HepG2 (cell line): Measurements from ENCODE around the gene JAKMIP3. TPM values are rescaled to one million over a fixed set of nuclear protein-coding genes. Genes with fewer than 3 reads are reported as not detected.

Experiments
- ATAC-seq: fragments of 200-7000 bp; cut with Tn5 transposase; 3 replicates; pipeline ENCODE4 v1.9.1; 2020; ENCODE audit warnings: mild to moderate bottlenecking, moderate library complexity
- BruUV-seq: library from RNA; stranded (reverse); fragments of 400-500 nt; replicated peaks from 2 replicates; lab custom pipeline; 2021; lab: Mats Ljungman, UMichigan
- CTCF ChIA-PET: fragments of 300-600 bp; formaldehyde crosslinking; extraction: SDS; loops from one replicate; lab custom pipeline; 2021; ENCODE audit warnings: low total read pairs, inconsistent platforms, low intra/inter-chr PET ratio; lab: Yijun Ruan, JAX
- POLR2A ChIA-PET: fragments of 350-600 bp; sonication (Branson Sonifier 250); formaldehyde crosslinking; loops from one replicate; lab custom pipeline; 2020; ENCODE audit warnings: antibody characterized with exemption, inconsistent platforms; lab: Yijun Ruan, JAX
- DNase-seq: peaks from one replicate; pipeline ENCODE4 v3.0.0-alpha.2; 2015; ENCODE audit warnings: low spot score
- FAIRE-seq: peaks from 3 replicates; lab custom pipeline; 2011; peaks lifted over from hg19 to GRCh38; lab: Jason Lieb, UNC
- H2AFZ ChIP-seq: one replicate; pipeline ENCODE4 v1.6.1; 2011; ENCODE audit warnings: low read length, inconsistent platforms
- H3K27ac ChIP-seq: fragments of 300-600 bp; 3 replicates; pipeline ENCODE4 v1.8.0; 2011; ENCODE audit warnings: mixed run types, mild to moderate bottlenecking, mixed read lengths, low read length, inconsistent platforms; ENCODE audit not compliant: insufficient read depth; ENCODE audit errors: extremely low read length
- H3K27me3 ChIP-seq, 2 experiments: fragments of 200-600 bp in 1 of 2; 2 replicates in 1 of 2; 3 replicates in 1 of 2; pipeline versions ENCODE4 v1.6.0 to v1.8.0; 2011; ENCODE audit warnings: low read length in 2 of 2, mild to moderate bottlenecking in 2 of 2, moderate library complexity in 2 of 2, inconsistent platforms in 1 of 2; ENCODE audit not compliant: insufficient read depth in 2 of 2, control insufficient read depth in 1 of 2
- H3K36me3 ChIP-seq, 2 experiments: fragments of 200-600 bp in 1 of 2; replicated peaks in 1 of 2; 2 replicates in 1 of 2; 3 replicates in 1 of 2; pipeline versions ENCODE4 v1.5.1 to v1.8.0; 2011; ENCODE audit warnings: low read length in 2 of 2, inconsistent platforms in 1 of 2; ENCODE audit not compliant: insufficient read depth in 2 of 2, control insufficient read depth in 1 of 2
- H3K4me1 ChIP-seq: 2 replicates; pipeline ENCODE4 v1.5.1; 2012; ENCODE audit warnings: low read length, inconsistent platforms; ENCODE audit not compliant: insufficient read depth
- H3K4me2 ChIP-seq: 2 replicates; pipeline ENCODE4 v1.6.0; 2011; ENCODE audit warnings: low read depth, low read length, inconsistent platforms
- H3K4me3 ChIP-seq, 3 experiments: fragments of 200-600 bp in 1 of 3; sonication (generic), shearing (Covaris generic) in 1 of 3; replicated peaks in 1 of 3; 2 replicates each; pipeline ENCODE4 v1.5.1; 2011 to 2016; ENCODE audit warnings: low read length in 3 of 3, inconsistent platforms in 2 of 3, low read depth in 2 of 3, mild to moderate bottlenecking in 2 of 3, control low read depth in 1 of 3, mixed read lengths in 1 of 3; ENCODE audit not compliant: insufficient read depth in 1 of 3
- H3K79me2 ChIP-seq: one replicate; pipeline ENCODE4 v1.6.1; 2011; ENCODE audit warnings: low read length, inconsistent platforms; ENCODE audit not compliant: insufficient read depth
- H3K9ac ChIP-seq: 2 replicates; pipeline ENCODE4 v1.6.0; 2011; ENCODE audit warnings: mild to moderate bottlenecking, low read depth, low read length, inconsistent platforms; ENCODE audit not compliant: insufficient read depth
- H3K9me3 ChIP-seq: 2 replicates; pipeline ENCODE4 v1.5.1; 2012; ENCODE audit warnings: mild to moderate bottlenecking, low read length
- H4K20me1 ChIP-seq: 2 replicates; pipeline ENCODE4 v1.6.0; 2011; ENCODE audit warnings: inconsistent platforms, mild to moderate bottlenecking, low read length, moderate library complexity; ENCODE audit not compliant: insufficient read depth
- DNMT3B ChIP-seq: conservative IDR thresholded peaks from 2 replicates; pipeline ENCODE4 v1.6.1; 2016; ENCODE audit warnings: missing biosample characterization, control low read depth
- EP300 ChIP-seq, 3 experiments: sonication (generic) in 1 of 3; formaldehyde crosslinking in 1 of 3; IDR thresholded peaks; 2 replicates each; pipeline versions ENCODE4 v1.5.1 to v1.6.1; 2011 to 2020; ENCODE audit warnings: low read depth in 2 of 3, low read length in 2 of 3, borderline replicate concordance in 1 of 3, improper control_type of control experiment in 1 of 3, mild to moderate bottlenecking in 1 of 3, missing genetic modification reagents in 1 of 3, moderate library complexity in 1 of 3
- HOXA7 ChIP-seq: sonication (generic); formaldehyde crosslinking; IDR thresholded peaks from 2 replicates; pipeline ENCODE4 v1.8.1; 2022; ENCODE audit warnings: mild to moderate bottlenecking, missing genetic modification reagents, moderate library complexity
- JDP2 ChIP-seq: sonication (generic); formaldehyde crosslinking; IDR thresholded peaks from 2 replicates; pipeline ENCODE4 v1.8.1; 2022; ENCODE audit warnings: missing genetic modification reagents, borderline replicate concordance
- KDM5B ChIP-seq: sonication (generic); formaldehyde crosslinking; IDR thresholded peaks from 2 replicates; pipeline ENCODE4 v1.4.0; 2020; ENCODE audit warnings: missing genetic modification reagents, mild to moderate bottlenecking, borderline replicate concordance
- ZBTB38 ChIP-seq: sonication (generic); formaldehyde crosslinking; IDR thresholded peaks from 2 replicates; pipeline ENCODE4 v1.5.1; 2020; ENCODE audit warnings: mild to moderate bottlenecking, missing genetic modification reagents
- ZC3H13 ChIP-seq: sonication (generic); formaldehyde crosslinking; IDR thresholded peaks from 2 replicates; pipeline ENCODE4 v1.8.1; 2023; ENCODE audit warnings: mild to moderate bottlenecking, missing genetic modification reagents, moderate library complexity
- ZNF235 ChIP-seq: sonication (generic); formaldehyde crosslinking; IDR thresholded peaks from 2 replicates; pipeline ENCODE4 v1.8.1; 2023; ENCODE audit warnings: mild to moderate bottlenecking, missing genetic modification reagents, borderline replicate concordance
- ZNF253 ChIP-seq: sonication (generic); formaldehyde crosslinking; IDR thresholded peaks from 2 replicates; pipeline ENCODE4 v1.8.0; 2022; ENCODE audit warnings: mild to moderate bottlenecking, missing genetic modification reagents, borderline replicate concordance
- ZNF354B ChIP-seq: sonication (generic); formaldehyde crosslinking; IDR thresholded peaks from 2 replicates; pipeline ENCODE4 v1.8.0; 2022; ENCODE audit warnings: mild to moderate bottlenecking, missing genetic modification reagents
- ZNF7 ChIP-seq: IDR thresholded peaks from 2 replicates; pipeline ENCODE4 v1.6.1; 2016; ENCODE audit warnings: missing biosample characterization, missing genetic modification reagents
- ZNF773 ChIP-seq: sonication (generic); formaldehyde crosslinking; IDR thresholded peaks from 2 replicates; pipeline ENCODE4 v1.4.0; 2020; ENCODE audit warnings: missing genetic modification reagents, borderline replicate concordance
- WGBS: methylation state at CpG from one replicate; pipeline ENCODE4 v1.1.6; 2017; ENCODE audit warnings: low lambda C conversion rate; 5-methylcytosine and 5-hydroxymethylcytosine counted together
- in situ Hi-C: cut with HindIII; loops from 2 replicates; pipeline ENCODE4 v1.10.0; 2017; ENCODE audit warnings: low pct_unique_long_range_greater_than_20kb; ENCODE audit not compliant: extremely low pct_ligation_motif_present
- intact Hi-C: fragments of 100-400 bp; cut with micrococcal nuclease; formaldehyde crosslinking; loops from one replicate; pipeline ENCODE4 v1.10.0; 2022; ENCODE audit not compliant: unreplicated experiment
- polyA plus RNA-seq, 8 experiments: library from polyadenylated mRNA; depleted of rRNA in 3 of 8; stranded (reverse) in 7 of 8; unstranded in 1 of 8; fragments of >200 nt; fragmentation: Illumina TruSeq in 4 of 8; extraction: Trizol in 4 of 8; gene quantifications; 2 replicates each; pipeline versions ENCODE4 v1.2.1 to v1.2.3, GENCODE V29; 2011 to 2016; ENCODE audit warnings: low read depth in 4 of 8, missing spikeins in 1 of 8, mixed read lengths in 1 of 8; ENCODE audit not compliant: insufficient read depth in 1 of 8
- total RNA-seq, 5 experiments: library from RNA; depleted of rRNA; stranded (reverse); fragments of >200 nt; fragmentation: Illumina TruSeq; extraction: Trizol; gene quantifications; 2 replicates each; pipeline ENCODE4 v1.2.3, GENCODE V29; 2016; ENCODE audit warnings: low read depth in 1 of 5
- TF ChIP-seq, protein P1 (sequence below): sonication (generic); formaldehyde crosslinking; IDR thresholded peaks from 2 replicates; pipeline ENCODE4 v1.5.0; 2020; ENCODE audit warnings: mild to moderate bottlenecking, missing genetic modification reagents

JAKMIP3 gene
- total and polyA plus RNA-seq, 2 of the 13 experiments (the other 11 are each of a cell fraction or from before 2014, with no cell fraction given): 0.03 to 0.11 TPM

DNA sequence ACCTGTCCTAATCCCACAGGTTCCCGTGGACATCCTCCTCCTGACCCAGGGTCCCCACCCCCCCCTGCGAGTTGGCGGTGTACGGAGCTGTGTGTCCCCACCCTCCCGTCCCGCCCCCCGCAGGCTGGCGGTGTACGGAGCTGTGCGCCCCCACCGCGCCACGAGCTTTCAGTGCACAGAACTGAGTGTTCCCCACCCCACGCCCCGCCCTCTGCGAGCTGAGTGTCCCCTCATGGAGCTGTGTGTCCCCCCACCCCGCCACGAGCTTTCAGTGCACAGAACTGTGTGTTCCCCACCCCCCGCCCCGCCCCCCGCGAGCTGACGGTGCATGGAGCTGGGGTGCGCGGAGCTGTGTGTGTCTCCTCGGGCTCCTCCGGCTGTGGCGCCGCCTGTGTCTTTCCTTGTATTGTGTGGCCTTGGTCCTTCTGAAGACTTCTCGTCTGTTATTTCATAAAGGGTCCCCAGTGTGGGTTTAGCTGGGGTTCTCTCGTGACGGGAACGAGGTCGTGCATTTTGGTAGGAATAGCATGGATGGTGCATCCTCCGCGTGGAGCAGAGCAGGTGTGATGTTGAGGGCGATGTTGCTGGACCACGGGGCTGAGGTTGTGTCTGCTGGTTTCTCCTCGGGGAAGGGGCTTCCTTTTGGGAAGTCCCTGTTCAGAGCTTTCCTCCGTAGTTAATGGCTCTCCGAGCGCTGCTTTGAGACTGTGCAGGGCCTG, 18.0 kb upstream of the JAKMIP3 start:
- H3K4me1 ChIP-seq: peaks cover 6% of the 10 kb centered on the region
- in situ Hi-C loops: no loop called here
- H2AFZ ChIP-seq: no peak overlapping the region
- H3K9me3 ChIP-seq: peaks cover 17% of the 10 kb centered on the region
- no peak for DNase-seq
- no peak overlapping the region for H3K27ac ChIP-seq
- intact Hi-C loops: no loop called here
- no peaks in the 10 kb centered on the region for H3K79me2 ChIP-seq
- no peaks in the 10 kb centered on the region for H4K20me1 ChIP-seq
- H3K9ac ChIP-seq: no peak overlapping the region
- CTCF ChIA-PET: no interaction called here
- POLR2A ChIA-PET: no interaction called here
- no peak overlapping the region for H3K4me2 ChIP-seq
- peaks cover 6 to 45% of the 10 kb centered on the region in 2 experiments for H3K27me3 ChIP-seq
- no peaks in the 10 kb centered on the region for H3K36me3 ChIP-seq
- ATAC-seq: no peak
- no peak for FAIRE-seq
- BruUV-seq: no TSS peak
- TF ChIP-seq ZBTB38: no peak
- no peak for TF ChIP-seq ZNF773 (CRISPR knock-in tag)
- no peak for TF ChIP-seq HOXA7 (CRISPR knock-in tag)
- TF ChIP-seq ZC3H13: no peak
- TF ChIP-seq ZNF235 (CRISPR knock-in tag): no peak
- TF ChIP-seq DNMT3B (CRISPR knock-in tag): no peak
- no peak for TF ChIP-seq ZNF354B (CRISPR knock-in tag)
- TF ChIP-seq EP300 (IDR thresholded peaks at IDR 0.05; ENCODE audit: low read depth in 2 of 2, low read length in 2 of 2): no peak
- TF ChIP-seq EP300 (CRISPR knock-in tag; IDR thresholded peaks at IDR 0.05; ENCODE audit: borderline replicate concordance): no peak
- no peak for TF ChIP-seq KDM5B (CRISPR knock-in tag)
- no peak for TF ChIP-seq JDP2 (CRISPR knock-in tag)
- no peak for TF ChIP-seq ZNF253 (CRISPR knock-in tag)
- TF ChIP-seq ZNF7 (CRISPR knock-in tag): no peak
- TF ChIP-seq, protein P1, sequence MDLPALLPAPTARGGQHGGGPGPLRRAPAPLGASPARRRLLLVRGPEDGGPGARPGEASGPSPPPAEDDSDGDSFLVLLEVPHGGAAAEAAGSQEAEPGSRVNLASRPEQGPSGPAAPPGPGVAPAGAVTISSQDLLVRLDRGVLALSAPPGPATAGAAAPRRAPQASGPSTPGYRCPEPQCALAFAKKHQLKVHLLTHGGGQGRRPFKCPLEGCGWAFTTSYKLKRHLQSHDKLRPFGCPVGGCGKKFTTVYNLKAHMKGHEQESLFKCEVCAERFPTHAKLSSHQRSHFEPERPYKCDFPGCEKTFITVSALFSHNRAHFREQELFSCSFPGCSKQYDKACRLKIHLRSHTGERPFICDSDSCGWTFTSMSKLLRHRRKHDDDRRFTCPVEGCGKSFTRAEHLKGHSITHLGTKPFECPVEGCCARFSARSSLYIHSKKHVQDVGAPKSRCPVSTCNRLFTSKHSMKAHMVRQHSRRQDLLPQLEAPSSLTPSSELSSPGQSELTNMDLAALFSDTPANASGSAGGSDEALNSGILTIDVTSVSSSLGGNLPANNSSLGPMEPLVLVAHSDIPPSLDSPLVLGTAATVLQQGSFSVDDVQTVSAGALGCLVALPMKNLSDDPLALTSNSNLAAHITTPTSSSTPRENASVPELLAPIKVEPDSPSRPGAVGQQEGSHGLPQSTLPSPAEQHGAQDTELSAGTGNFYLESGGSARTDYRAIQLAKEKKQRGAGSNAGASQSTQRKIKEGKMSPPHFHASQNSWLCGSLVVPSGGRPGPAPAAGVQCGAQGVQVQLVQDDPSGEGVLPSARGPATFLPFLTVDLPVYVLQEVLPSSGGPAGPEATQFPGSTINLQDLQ: no peak
- TF ChIP-seq, all 625 proteins: peak for 0
- 67% methylated on average over 23 of the region's 42 CpGs for WGBS
- no peak overlapping the region for H3K4me3 ChIP-seq
